PC-3 (cell line): Measurements from ENCODE around the gene NACAD.

Experiments used
- CTCF ChIP-seq: fragments of 300-600 bp; sonication (generic); conservative IDR thresholded peaks from 2 replicates; pipeline ENCODE4 v1.5.1; 2017; ENCODE audit warnings: antibody characterized with exemption, low read depth, mild to moderate bottlenecking, low read length
- EZH2 ChIP-seq: fragments of 300-600 bp; sonication (generic); IDR thresholded peaks from one replicate; pipeline ENCODE4 v1.6.1; 2017; ENCODE audit warnings: antibody characterized with exemption, mild to moderate bottlenecking, low read length; ENCODE audit not compliant: unreplicated experiment

- TF ChIP-seq CTCF, result no peak
- no peak for TF ChIP-seq EZH2
Measured at GRCh38 chr7:45084901-45085618, 3.7 kb downstream of the NACAD start.
